Measurements from ENCODE around the gene C1orf105. TPM values are rescaled to one million over a fixed set of nuclear protein-coding genes. Genes with fewer than 3 reads are reported as not detected.

Gene C1orf105
- total and polyA plus RNA-seq, 7 donors, result 0.18 to 17.3 (median 1.6) TPM; not detected in 1

- intact Hi-C loops (cut with DNase I), result no loop called here
- Histone ChIP-seq H3K27me3 (ENCODE audit: insufficient read depth in 3 of 3, low read length in 2 of 3) (no peaks in the 10 kb centered on the region), H3K4me3 (no peak overlapping the region), H3K4me1 (no peaks in the 10 kb centered on the region), H3K36me3 (ENCODE audit: insufficient read depth in 1 of 2, low read depth in 1 of 2) (no peaks in the 10 kb centered on the region), H3K27ac (no peak overlapping the region), H3K9me3 (no peaks in the 10 kb centered on the region)
- ATAC-seq (no peak), DNase-seq (no peak)
- no peak for TF ChIP-seq CTCF (IDR thresholded peaks at IDR 0.05)
These were observed 14.6 kb upstream of the C1orf105 start for GRCh38 chr1:172405912-172406311.

- DNase-seq, result no peak
- Histone ChIP-seq H3K27ac (no peak overlapping the region), H3K4me3 (no peak overlapping the region), H3K4me1 (no peaks in the 10 kb centered on the region), H3K36me3 (ENCODE audit: insufficient read depth in 1 of 2, low read depth in 1 of 2) (no peaks in the 10 kb centered on the region), H3K9me3 (no peaks in the 10 kb centered on the region), H3K27me3 (ENCODE audit: insufficient read depth in 3 of 3, low read length in 2 of 3) (no peaks in the 10 kb centered on the region)
- WGBS, 3 donors, result 45 to 96% (median 96%) methylated on average over 1 of the region's 1 CpG
- ATAC-seq, result no peak
- intact Hi-C loops (cut with DNase I), result no loop called here
- no peak for TF ChIP-seq CTCF (IDR thresholded peaks at IDR 0.05)
These were observed 13.5 kb upstream of the C1orf105 start for GRCh38 chr1:172406968-172407367.

- 56 to 82% (median 59%) methylated on average over 1 of the region's 1 CpG for whole genome bisulfite sequencing, 3 donors
- no peaks in the 10 kb centered on the region for H3K36me3 ChIP-seq (ENCODE audit: insufficient read depth in 1 of 2, low read depth in 1 of 2)
- H3K27ac ChIP-seq, result no peak overlapping the region
- H3K4me1 ChIP-seq, result no peaks in the 10 kb centered on the region
- no peaks in the 10 kb centered on the region for H3K27me3 ChIP-seq (ENCODE audit: insufficient read depth in 3 of 3, low read length in 2 of 3)
- no peak for TF ChIP-seq CTCF (IDR thresholded peaks at IDR 0.05)
- H3K4me3 ChIP-seq, result no peak overlapping the region
- DNase-seq (no peak), ATAC-seq (no peak)
- no peaks in the 10 kb centered on the region for H3K9me3 ChIP-seq
- intact Hi-C loops (cut with DNase I), result no loop called here
These were observed 11.5 kb upstream of the C1orf105 start for GRCh38 chr1:172408958-172409357.

GRCh38 chr1:172410027-172410426, 10.5 kb upstream of the C1orf105 start:
- no peak overlapping the region for H3K27ac ChIP-seq
- 56 to 71% (median 60%) methylated on average over 1 of the region's 1 CpG for WGBS, 3 donors
- intact Hi-C loops (cut with DNase I), result no loop called here
- DNase-seq (no peak), ATAC-seq (no peak)
- no peaks in the 10 kb centered on the region for H3K36me3 ChIP-seq (ENCODE audit: insufficient read depth in 1 of 2, low read depth in 1 of 2)
- no peak overlapping the region for H3K4me3 ChIP-seq
- H3K9me3 ChIP-seq, result no peaks in the 10 kb centered on the region
- no peak for TF ChIP-seq CTCF (IDR thresholded peaks at IDR 0.05)
- no peaks in the 10 kb centered on the region for H3K4me1 ChIP-seq
- H3K27me3 ChIP-seq (ENCODE audit: insufficient read depth in 3 of 3, low read length in 2 of 3), result no peaks in the 10 kb centered on the region

GRCh38 chr1:172411791-172412338, 8.6 kb upstream of the C1orf105 start:
- H3K4me1 ChIP-seq, result no peaks in the 10 kb centered on the region
- H3K27me3 ChIP-seq (ENCODE audit: insufficient read depth in 3 of 3, low read length in 2 of 3), result no peaks in the 10 kb centered on the region
- intact Hi-C loops (cut with DNase I), result no loop called here
- H3K4me3 ChIP-seq, result no peak overlapping the region
- ATAC-seq (no peak), DNase-seq (no peak)
- 94 to 97% (median 96%) methylated on average over 2 of the region's 2 CpGs for WGBS, 3 donors
- H3K27ac ChIP-seq, result no peak overlapping the region
- no peaks in the 10 kb centered on the region for H3K9me3 ChIP-seq
- TF ChIP-seq CTCF (IDR thresholded peaks at IDR 0.05), result no peak
- H3K36me3 ChIP-seq (ENCODE audit: insufficient read depth in 1 of 2, low read depth in 1 of 2), result no peaks in the 10 kb centered on the region

All from psoas muscle (tissue), 8 donors.